Measurements from ENCODE around the gene NIFK.
"Not testable (repeated sequence)": the region's sequence is repeated elsewhere in the genome, so short reads cannot be mapped to it uniquely, and the experiment has no call there.

Gene NIFK

DNA sequence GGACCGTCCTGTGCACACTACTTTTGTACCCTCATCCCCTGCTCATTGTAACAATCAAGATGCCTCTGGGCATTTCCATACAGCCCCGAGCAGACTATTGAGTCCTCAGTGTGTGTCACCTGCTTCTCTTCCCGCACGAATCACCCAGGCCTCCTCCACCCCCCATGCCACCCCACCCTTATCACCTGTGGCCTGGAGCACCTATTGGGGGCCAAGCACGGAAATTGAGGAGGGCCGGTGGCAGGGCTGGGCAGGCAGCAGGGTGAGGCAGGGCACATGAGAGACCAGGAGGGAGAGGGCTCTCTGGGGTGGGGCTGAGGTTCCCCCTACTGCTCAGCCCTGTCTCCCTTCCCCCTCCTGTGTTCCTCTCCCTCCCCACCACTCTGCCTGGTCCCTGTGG is 4.3 kb upstream of the NIFK start:
- TF ChIP-seq, protein P1, sequence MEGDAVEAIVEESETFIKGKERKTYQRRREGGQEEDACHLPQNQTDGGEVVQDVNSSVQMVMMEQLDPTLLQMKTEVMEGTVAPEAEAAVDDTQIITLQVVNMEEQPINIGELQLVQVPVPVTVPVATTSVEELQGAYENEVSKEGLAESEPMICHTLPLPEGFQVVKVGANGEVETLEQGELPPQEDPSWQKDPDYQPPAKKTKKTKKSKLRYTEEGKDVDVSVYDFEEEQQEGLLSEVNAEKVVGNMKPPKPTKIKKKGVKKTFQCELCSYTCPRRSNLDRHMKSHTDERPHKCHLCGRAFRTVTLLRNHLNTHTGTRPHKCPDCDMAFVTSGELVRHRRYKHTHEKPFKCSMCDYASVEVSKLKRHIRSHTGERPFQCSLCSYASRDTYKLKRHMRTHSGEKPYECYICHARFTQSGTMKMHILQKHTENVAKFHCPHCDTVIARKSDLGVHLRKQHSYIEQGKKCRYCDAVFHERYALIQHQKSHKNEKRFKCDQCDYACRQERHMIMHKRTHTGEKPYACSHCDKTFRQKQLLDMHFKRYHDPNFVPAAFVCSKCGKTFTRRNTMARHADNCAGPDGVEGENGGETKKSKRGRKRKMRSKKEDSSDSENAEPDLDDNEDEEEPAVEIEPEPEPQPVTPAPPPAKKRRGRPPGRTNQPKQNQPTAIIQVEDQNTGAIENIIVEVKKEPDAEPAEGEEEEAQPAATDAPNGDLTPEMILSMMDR (conservative IDR thresholded peaks at IDR 0.05; ENCODE audit: low read depth, low read length) = no peak
- H3K4me2 ChIP-seq = no peak overlapping the region
- no peaks in the 10 kb centered on the region for H4K20me1 ChIP-seq (ENCODE audit: insufficient read depth)
- H3K27me3 ChIP-seq (ENCODE audit: insufficient read depth, low read depth) = no peaks in the 10 kb centered on the region
- no peak overlapping the region for H3K27ac ChIP-seq
- H3K4me1 ChIP-seq (ENCODE audit: low read depth, poor library complexity, severe bottlenecking) = no peaks in the 10 kb centered on the region
- H3K9ac ChIP-seq = no peak overlapping the region
- H3K4me3 ChIP-seq (IDR thresholded peaks at IDR 0.05; ENCODE audit: insufficient read depth, low read depth, low read length) = no peak overlapping the region
- H2AFZ ChIP-seq (ENCODE audit: low read depth) = no peak overlapping the region
- H3K79me2 ChIP-seq (ENCODE audit: insufficient read depth, low read depth) = peaks cover 7% of the 10 kb centered on the region
- no peaks in the 10 kb centered on the region for H3K36me3 ChIP-seq (ENCODE audit: insufficient read depth)

GRCh38 chr2:121736140-121736461 is 574 bp downstream of the NIFK start:
- H3K4me1 ChIP-seq (ENCODE audit: low read depth, poor library complexity, severe bottlenecking) = peaks cover 6% of the 10 kb centered on the region
- peak overlapping the region; percentile 53; the same call in 1 of the 2 replicates for H3K27ac ChIP-seq
- H3K79me2 ChIP-seq (ENCODE audit: insufficient read depth, low read depth) = peaks cover 27% of the 10 kb centered on the region
- H2AFZ ChIP-seq (ENCODE audit: low read depth) = peak overlapping the region; percentile 63; the same call in 1 of the 2 replicates
- TF ChIP-seq, protein P1 (conservative IDR thresholded peaks at IDR 0.05; ENCODE audit: low read depth, low read length) = no peak
- H4K20me1 ChIP-seq (ENCODE audit: insufficient read depth) = no peaks in the 10 kb centered on the region
- no peaks in the 10 kb centered on the region for H3K27me3 ChIP-seq (ENCODE audit: insufficient read depth, low read depth)
- no peak overlapping the region for H3K4me3 ChIP-seq (IDR thresholded peaks at IDR 0.05; ENCODE audit: insufficient read depth, low read depth, low read length)
- peaks cover 4% of the 10 kb centered on the region; the same call in 1 of the 2 replicates for H3K36me3 ChIP-seq (ENCODE audit: insufficient read depth)
- peak overlapping the region; percentile 80 for H3K9ac ChIP-seq
- H3K4me2 ChIP-seq = peak overlapping the region; percentile 67; the same call in 1 of the 2 replicates

- H2AFZ ChIP-seq (ENCODE audit: low read depth) = 0 out of 2 replicates have a peak overlapping the region, but pooled peaks have one; percentile 63
- peaks cover 27% of the 10 kb centered on the region for H3K79me2 ChIP-seq (ENCODE audit: insufficient read depth, low read depth)
- H3K4me3 ChIP-seq (IDR thresholded peaks at IDR 0.05; ENCODE audit: insufficient read depth, low read depth, low read length) = no peak overlapping the region
- 0 out of 2 replicates have a peak overlapping the region, but pooled peaks have one; percentile 53 for H3K27ac ChIP-seq
- H3K4me1 ChIP-seq (ENCODE audit: low read depth, poor library complexity, severe bottlenecking) = peaks cover 6% of the 10 kb centered on the region
- H3K9ac ChIP-seq = peak overlapping the region; percentile 80; the same call in 1 of the 2 replicates
- no peaks in the 10 kb centered on the region for H4K20me1 ChIP-seq (ENCODE audit: insufficient read depth)
- peaks cover 4% of the 10 kb centered on the region; the same call in 1 of the 2 replicates for H3K36me3 ChIP-seq (ENCODE audit: insufficient read depth)
- H3K4me2 ChIP-seq = peak overlapping the region; percentile 67
- H3K27me3 ChIP-seq (ENCODE audit: insufficient read depth, low read depth) = no peaks in the 10 kb centered on the region
- TF ChIP-seq, protein P1 (conservative IDR thresholded peaks at IDR 0.05; ENCODE audit: low read depth, low read length) = no peak
These were observed 1.1 kb downstream of the NIFK start for GRCh38 chr2:121735518-121736074.

DNA sequence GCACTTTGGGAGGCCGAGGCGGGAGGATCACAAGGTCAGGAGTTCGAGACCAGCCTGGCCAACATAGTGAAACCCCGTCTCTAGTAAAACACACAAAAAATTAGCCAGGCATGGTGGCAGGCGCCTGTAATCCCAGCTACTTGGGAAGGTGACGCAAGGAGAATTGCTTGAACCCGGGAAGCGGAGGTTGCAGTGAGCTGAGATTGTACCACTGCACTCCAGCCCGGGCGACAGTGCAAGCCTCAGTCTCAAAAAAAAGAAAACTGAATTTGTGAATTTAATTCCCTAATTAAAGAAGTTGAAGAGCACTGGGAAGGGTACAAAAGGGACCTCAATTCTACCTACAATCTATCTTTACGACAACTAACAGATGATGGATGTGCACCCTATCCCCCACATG is 2.1 kb downstream of the NIFK start:
- not testable (repeated sequence) for H2AFZ ChIP-seq (ENCODE audit: low read depth); H3K27ac ChIP-seq; H4K20me1 ChIP-seq (ENCODE audit: insufficient read depth); H3K36me3 ChIP-seq (ENCODE audit: insufficient read depth); H3K4me3 ChIP-seq (IDR thresholded peaks at IDR 0.05; ENCODE audit: insufficient read depth, low read depth, low read length); H3K27me3 ChIP-seq (ENCODE audit: insufficient read depth, low read depth); H3K4me1 ChIP-seq (ENCODE audit: low read depth, poor library complexity, severe bottlenecking); H3K9ac ChIP-seq; H3K4me2 ChIP-seq
- H3K79me2 ChIP-seq (ENCODE audit: insufficient read depth, low read depth) = peaks cover 27% of the 10 kb centered on the region

DNA sequence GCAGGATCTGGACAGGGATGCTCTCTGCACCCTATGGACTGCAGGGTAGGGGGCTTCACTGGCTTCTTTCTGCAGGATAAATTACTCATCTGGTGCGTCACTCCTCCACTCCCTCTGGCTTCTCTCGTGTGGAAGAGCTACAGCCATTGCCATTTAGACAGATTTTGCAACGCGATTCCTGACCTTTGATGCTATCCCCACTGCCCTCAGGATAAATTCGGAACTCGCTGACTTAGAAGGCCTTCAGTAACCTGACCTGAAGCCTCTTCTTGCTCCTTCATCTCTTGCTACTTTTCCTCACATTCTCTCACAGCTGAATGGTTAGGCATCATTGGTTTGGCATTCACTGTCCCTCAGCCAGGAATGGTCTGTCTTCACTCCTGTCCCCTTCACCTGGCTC is 5.3 kb downstream of the NIFK start:
- H2AFZ ChIP-seq (ENCODE audit: low read depth) = no peak overlapping the region
- peaks cover 6% of the 10 kb centered on the region for H3K4me1 ChIP-seq (ENCODE audit: low read depth, poor library complexity, severe bottlenecking)
- no peak overlapping the region for H3K4me2 ChIP-seq
- H3K36me3 ChIP-seq (ENCODE audit: insufficient read depth) = peaks cover 4% of the 10 kb centered on the region; the same call in 1 of the 2 replicates
- H3K4me3 ChIP-seq (IDR thresholded peaks at IDR 0.05; ENCODE audit: insufficient read depth, low read depth, low read length) = no peak overlapping the region
- no peaks in the 10 kb centered on the region for H4K20me1 ChIP-seq (ENCODE audit: insufficient read depth)
- H3K9ac ChIP-seq = no peak overlapping the region
- no peak overlapping the region for H3K27ac ChIP-seq
- H3K27me3 ChIP-seq (ENCODE audit: insufficient read depth, low read depth) = no peaks in the 10 kb centered on the region
- TF ChIP-seq, protein P1 (conservative IDR thresholded peaks at IDR 0.05; ENCODE audit: low read depth, low read length) = no peak
- H3K79me2 ChIP-seq (ENCODE audit: insufficient read depth, low read depth) = peaks cover 24% of the 10 kb centered on the region

All from KMS-11 (cell line).